Measurements from ENCODE around the gene EHD3.
A peak's percentile ranks its signal among the peaks of the same experiment; 100 is the strongest.

EHD3 gene

GRCh38 chr2:31213601-31214443, 20.1 kb upstream of the EHD3 start:
- no peak for DNase-seq

DNA sequence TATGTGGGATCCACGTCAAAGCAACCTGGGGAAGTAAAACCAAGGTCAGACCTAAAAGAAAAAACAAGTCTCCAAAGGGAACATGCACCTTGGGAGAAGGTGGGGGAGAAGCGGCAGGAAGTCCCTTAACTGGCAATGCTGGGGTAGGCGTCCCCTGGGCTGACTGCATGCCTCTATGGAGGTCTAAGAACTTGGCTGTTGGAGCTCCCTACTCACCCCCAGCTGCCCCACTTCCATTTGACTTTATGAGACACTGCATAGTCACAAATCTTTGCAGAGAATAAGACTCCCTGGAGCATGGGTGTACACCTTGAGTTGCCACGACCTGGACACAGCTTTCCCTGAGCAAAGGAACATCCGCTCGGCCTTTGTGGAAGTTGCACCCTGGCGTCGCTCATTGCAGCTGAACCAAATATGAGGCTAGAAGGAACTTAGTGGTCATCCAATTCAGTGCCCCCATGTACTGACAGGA, 19.5 kb upstream of the EHD3 start:
- no peak for DNase-seq

DNA sequence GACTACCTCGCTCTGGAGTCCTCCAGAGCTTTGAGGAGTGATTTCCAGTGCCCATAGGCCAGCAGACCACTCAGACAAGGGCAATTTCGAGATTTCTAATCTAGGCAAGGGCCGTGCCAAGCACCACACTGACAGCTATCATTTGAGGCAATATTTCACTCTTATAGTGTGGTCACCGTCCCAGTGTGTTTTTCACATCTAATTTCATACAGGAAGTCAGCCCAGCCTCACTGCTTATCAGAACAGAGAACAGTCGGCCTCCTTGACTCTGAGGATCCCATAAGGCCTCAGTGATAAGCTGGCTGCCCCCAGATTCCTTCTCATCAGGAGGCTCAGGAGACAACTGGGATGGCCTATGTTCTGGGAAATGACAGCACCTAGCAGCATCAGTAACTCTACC, 17.2 kb upstream of the EHD3 start:
- DNase-seq: peak; percentile 61

GRCh38 chr2:31217465-31218200, 16.3 kb upstream of the EHD3 start, which contains the start of gene CAPN14:
Gene CAPN14, minus strand, starts transcription at chr2:31217515. Its CDS starts 12,068 bp downstream, at chr2:31205447.
- DNase-seq: no peak

DNA sequence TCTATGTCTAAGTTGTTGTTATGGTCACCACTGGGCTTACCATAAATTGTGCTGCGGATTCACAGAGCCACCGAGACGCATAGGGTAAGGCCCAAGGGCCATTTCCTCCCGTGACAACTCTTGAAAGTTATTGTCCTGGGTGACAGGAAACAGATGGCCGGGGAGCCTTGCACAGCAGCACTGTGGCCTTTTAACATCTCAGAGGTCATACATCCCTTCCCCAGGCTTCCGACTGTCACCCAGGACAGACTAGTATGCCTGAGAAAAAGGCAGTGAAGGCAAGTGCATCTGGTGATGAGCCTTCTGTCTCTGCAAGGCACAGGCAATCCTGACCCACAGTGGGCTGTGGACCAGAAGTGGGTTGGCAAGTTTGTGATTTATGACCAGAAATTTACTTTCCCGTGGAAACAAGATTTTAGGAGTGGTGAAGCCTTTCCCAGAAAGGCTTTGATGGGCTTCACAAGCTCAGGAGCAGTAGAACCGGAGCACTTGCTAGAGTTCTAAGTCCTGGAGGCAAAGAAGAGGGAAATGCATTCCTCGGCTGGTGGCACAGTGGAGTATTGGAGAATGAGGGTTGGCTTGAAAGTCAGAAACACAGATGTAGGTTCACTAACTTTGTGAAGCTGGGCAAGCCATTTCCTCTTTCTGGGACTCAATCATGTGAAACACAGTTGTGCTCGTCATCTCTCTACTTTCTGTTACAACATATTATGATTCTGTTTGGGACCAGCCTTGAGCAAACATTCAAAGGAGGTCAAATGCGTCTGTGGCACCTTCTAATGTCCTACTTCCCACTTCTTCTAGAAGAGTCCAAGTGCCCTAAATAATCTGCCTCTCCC, 14.6 kb upstream of the EHD3 start:
- DNase-seq: peak; percentile 20

DNA sequence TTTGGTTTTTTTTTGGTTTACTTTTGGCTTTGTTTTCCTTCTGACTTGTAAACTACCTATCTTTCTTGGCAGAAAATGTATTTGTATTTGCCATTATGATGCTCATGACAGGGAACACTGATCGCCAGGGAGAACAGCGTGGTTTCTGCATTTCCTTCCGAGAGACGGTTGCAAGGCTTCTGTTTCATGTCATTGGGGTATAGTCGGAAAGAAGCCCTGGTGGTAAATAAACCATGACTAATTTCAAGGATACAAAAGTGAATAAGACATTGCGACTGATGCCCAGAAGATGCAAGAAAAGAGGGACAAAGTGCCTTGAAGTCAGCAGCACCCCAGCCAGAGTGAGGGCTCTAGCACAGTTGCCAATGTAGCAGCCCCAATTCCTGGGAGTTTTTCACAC, 12.4 kb upstream of the EHD3 start:
- DNase-seq: no peak

DNA sequence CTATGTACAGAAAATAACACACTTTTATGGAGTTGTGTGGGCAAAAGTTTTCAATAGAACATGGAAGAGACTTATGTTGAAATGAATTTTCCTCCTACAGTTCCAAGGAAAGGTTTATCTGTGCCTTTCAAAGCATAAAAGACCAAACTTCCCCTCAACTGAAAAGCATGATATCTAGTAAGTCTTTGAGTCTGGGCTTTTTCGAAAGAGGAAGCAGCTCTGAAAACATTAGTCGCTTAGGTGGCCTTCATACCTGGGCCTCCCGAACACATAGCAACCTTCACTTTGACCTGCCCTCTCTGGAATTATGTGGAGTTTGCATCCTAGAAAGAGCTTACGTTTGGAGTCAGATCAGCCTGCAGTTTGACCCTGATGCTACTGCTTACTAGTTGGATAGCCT, 11.9 kb upstream of the EHD3 start:
- DNase-seq: peak; percentile 2

- DNase-seq: peak; percentile 36
Observed at GRCh38 chr2:31223026-31223425, 10.9 kb upstream of the EHD3 start.

- no peak for DNase-seq
Observed at GRCh38 chr2:31223749-31224148, 10.2 kb upstream of the EHD3 start.

DNA sequence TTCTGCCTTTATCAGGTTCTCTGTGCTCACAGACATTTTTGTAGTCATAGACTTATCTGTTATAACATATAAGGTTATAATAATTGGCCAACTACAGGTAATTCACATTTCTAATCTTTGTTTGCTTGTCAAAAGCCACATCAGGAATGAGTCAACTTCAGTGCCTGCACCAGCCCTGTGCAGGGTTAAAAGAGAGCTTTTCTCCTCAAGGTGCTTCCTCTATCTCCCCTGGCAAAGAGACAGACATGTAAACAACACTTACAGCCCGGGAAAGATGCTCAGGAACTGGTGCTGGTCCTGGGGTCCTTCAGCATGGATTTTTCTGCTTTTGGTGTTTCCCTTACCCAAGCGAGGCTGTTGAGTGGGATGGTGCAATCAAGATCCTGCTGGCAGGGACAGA, 7.7 kb upstream of the EHD3 start:
- DNase-seq: no peak

DNA sequence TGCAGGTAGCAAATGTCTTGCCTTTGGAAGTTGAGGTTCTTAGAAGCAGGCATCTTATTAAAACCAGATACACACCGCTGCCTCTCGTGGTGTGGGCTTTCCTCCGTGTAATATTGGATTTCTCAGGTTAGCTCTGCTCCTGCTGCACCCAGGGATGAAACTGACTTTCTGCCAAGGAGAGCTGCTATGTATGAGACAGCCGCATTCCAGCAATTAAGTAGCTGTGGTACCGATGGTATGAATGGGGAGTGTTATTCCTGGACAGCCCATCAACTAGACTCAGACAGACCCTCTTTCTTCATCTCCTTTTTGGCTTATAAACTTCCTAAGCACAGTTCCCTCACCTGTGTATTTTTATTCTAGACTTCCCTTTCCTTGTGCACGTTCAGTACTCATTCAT, 6.8 kb upstream of the EHD3 start:
- no peak for DNase-seq

DNA sequence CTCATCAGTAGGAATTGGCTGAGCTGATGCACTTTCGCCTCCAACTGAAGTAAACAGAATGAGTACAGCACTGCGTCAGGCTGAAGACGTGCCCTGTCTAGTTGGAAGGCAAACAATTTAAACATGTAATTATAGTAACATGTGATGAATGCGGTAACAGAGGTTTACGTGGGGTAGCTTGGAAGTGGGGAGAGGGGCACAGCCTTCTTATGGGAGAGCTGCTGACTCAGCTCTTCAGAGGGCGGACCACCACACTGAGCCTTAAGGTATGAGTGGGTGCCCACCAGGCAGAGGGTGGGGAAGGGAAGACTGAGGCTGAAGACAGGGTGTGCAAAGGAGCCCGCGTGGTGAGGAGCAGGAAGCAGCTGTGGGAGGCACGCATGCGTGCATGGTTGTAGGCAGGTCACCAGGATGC, 6.2 kb upstream of the EHD3 start:
- no peak for DNase-seq

DNA sequence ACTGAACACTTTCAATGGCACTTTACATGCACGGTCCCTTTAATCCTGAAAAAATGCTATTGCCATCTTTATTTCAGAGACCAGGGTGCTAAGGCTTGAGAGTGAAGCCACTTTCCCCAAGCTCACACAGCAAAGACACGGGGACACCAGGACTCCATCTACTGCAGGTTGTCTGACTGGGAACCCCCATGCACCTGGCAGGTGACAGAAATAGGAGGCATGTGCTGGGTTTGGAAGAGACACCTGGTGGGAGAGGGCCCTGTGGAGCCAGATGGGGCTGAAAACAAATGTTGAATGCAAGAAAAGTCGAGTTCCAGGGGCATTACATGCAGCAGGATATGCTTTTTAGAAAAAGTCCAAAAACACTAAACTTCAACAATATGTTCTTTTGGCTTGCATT, 5.2 kb upstream of the EHD3 start:
- DNase-seq: no peak

- no peak for DNase-seq
Observed at GRCh38 chr2:31230751-31231150, 3.2 kb upstream of the EHD3 start.

GRCh38 chr2:31231571-31232302, 2.2 kb upstream of the EHD3 start:
- DNase-seq: no peak

- no peak for DNase-seq
Observed at GRCh38 chr2:31232586-31232985, 1.4 kb upstream of the EHD3 start.

DNA sequence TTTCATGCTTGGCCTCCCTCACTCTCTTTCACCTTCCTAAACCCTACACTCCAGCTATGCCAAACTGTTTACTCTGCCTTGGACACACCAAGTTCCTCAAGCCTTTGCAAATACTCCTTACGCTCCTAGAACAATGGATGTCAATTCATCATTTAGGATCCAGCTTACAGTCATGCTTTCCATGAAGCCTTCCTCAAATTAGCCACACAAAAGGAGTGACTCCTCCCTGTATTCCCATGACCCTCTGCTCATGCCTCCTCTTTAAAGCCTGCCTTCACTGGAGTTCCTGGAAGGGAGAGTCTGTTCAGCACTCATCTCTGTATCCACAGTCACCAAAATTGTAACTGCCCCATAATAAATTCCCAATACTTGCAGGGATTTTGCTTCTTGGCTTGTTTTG, 721 bp upstream of the EHD3 start:
- DNase-seq: no peak

GRCh38 chr2:31234683-31235503, 941 bp downstream of the EHD3 start:
- DNase-seq: no peak

GRCh38 chr2:31235504-31235902, 1.6 kb downstream of the EHD3 start:
- DNase-seq: peak; percentile 44

GRCh38 chr2:31236433-31237205, 2.7 kb downstream of the EHD3 start:
- DNase-seq: no peak

Measured in OCI-M1 (cell line).